Thymus (tissue), 11 donors: ENCODE measurements around the gene MINDY4B. TPM values are rescaled to one million over a fixed set of nuclear protein-coding genes. Genes with fewer than 3 reads are reported as not detected.

ENCODE experiments used
- DNase-seq, 9 donors: peaks; one replicate each; pipeline ENCODE4 v3.0.0-alpha.2; 2013; ENCODE audit warnings: low spot score in 9 of 9, low read depth in 6 of 9, missing footprints in 1 of 9
- H3K27ac ChIP-seq, 2 donors: one replicate each; pipeline ENCODE4 v1.5.1; 2013; ENCODE audit warnings: control low read depth in 1 of 2, low read depth in 1 of 2, low read length in 1 of 2, mild to moderate bottlenecking in 1 of 2, moderate library complexity in 1 of 2
- H3K27me3 ChIP-seq, 2 donors: one replicate each; pipeline ENCODE4 v1.5.1; 2013; ENCODE audit warnings: low read length in 1 of 2; ENCODE audit not compliant: control insufficient read depth in 2 of 2, insufficient read depth in 1 of 2
- H3K36me3 ChIP-seq, 2 donors: one replicate each; pipeline ENCODE4 v1.5.1; 2013; ENCODE audit warnings: low read length in 1 of 2, mild to moderate bottlenecking in 1 of 2, moderate library complexity in 1 of 2; ENCODE audit not compliant: control insufficient read depth in 2 of 2, insufficient read depth in 2 of 2
- H3K4me1 ChIP-seq, 2 donors: one replicate each; pipeline ENCODE4 v1.5.1; 2013; ENCODE audit warnings: low read length in 2 of 2; ENCODE audit not compliant: control insufficient read depth in 2 of 2, insufficient read depth in 2 of 2
- H3K4me3 ChIP-seq, 2 donors: one replicate each; pipeline ENCODE4 v1.5.1; 2013; ENCODE audit warnings: low read length in 2 of 2, control low read depth in 1 of 2, mild to moderate bottlenecking in 1 of 2
- H3K9me3 ChIP-seq, 2 donors: one replicate each; pipeline ENCODE4 v1.5.1; 2013; ENCODE audit warnings: low read length in 1 of 2, mild to moderate bottlenecking in 1 of 2; ENCODE audit not compliant: control insufficient read depth in 2 of 2, insufficient read depth in 1 of 2
- WGBS: extraction: QIAGEN DNeasy Blood & Tissue Kit; methylation state at CpG from one replicate; pipeline ENCODE4 v1.1.7; 2013; 5-methylcytosine and 5-hydroxymethylcytosine counted together
- polyA plus RNA-seq: library from polyadenylated mRNA; stranded (reverse); fragments of 200-250 nt; gene quantifications from one replicate; pipeline ENCODE4 v1.2.3, GENCODE V29; 2013
- total RNA-seq: library from RNA; stranded (reverse); fragments of 120-200 nt; gene quantifications from one replicate; pipeline ENCODE4 v1.2.4, GENCODE V29; 2013
- donor health status: healthy.

The MINDY4B gene
- total and polyA plus RNA-seq, 2 donors = 0.19 TPM; not detected in 1

GRCh38 chr3:150906461-150906860, 1.2 kb upstream of the MINDY4B start:
- 96% methylated on average over 1 of the region's 1 CpG for WGBS
- Histone ChIP-seq H3K27ac (no peak overlapping the region), H3K4me3 (no peak overlapping the region), H3K9me3 (no peaks in the 10 kb centered on the region), H3K4me1 (no peaks in the 10 kb centered on the region), H3K27me3 (no peaks in the 10 kb centered on the region), H3K36me3 (no peaks in the 10 kb centered on the region)
- no peak for DNase-seq

GRCh38 chr3:150905746-150906145, 507 bp upstream of the MINDY4B start:
- Histone ChIP-seq H3K4me1 (no peaks in the 10 kb centered on the region), H3K27me3 (no peaks in the 10 kb centered on the region), H3K27ac (no peak overlapping the region), H3K4me3 (no peak overlapping the region), H3K9me3 (no peaks in the 10 kb centered on the region), H3K36me3 (no peaks in the 10 kb centered on the region)
- no peak for DNase-seq
- WGBS = 95% methylated on average over 1 of the region's 1 CpG

- Histone ChIP-seq H3K36me3 (no peaks in the 10 kb centered on the region), H3K4me1 (no peaks in the 10 kb centered on the region), H3K27ac (no peak overlapping the region), H3K4me3 (no peak overlapping the region), H3K9me3 (no peaks in the 10 kb centered on the region), H3K27me3 (no peaks in the 10 kb centered on the region)
- 96% methylated on average over 2 of the region's 2 CpGs for WGBS
- DNase-seq = no peak
Observed at GRCh38 chr3:150902988-150903387, 2.3 kb downstream of the MINDY4B start.

GRCh38 chr3:150901793-150902192, 3.4 kb downstream of the MINDY4B start:
- Histone ChIP-seq H3K4me3 (no peak overlapping the region), H3K9me3 (no peaks in the 10 kb centered on the region), H3K27me3 (no peaks in the 10 kb centered on the region), H3K27ac (no peak overlapping the region), H3K36me3 (no peaks in the 10 kb centered on the region), H3K4me1 (no peaks in the 10 kb centered on the region)
- 97% methylated on average over 10 of the region's 10 CpGs for WGBS
- DNase-seq = no peak

GRCh38 chr3:150899141-150899540, 6.1 kb downstream of the MINDY4B start:
- H3K9me3 ChIP-seq = no peaks in the 10 kb centered on the region

GRCh38 chr3:150898046-150898754, 7.0 kb downstream of the MINDY4B start:
- Histone ChIP-seq H3K27me3 (no peaks in the 10 kb centered on the region), H3K9me3 (no peaks in the 10 kb centered on the region), H3K4me3 (no peak overlapping the region), H3K36me3 (no peaks in the 10 kb centered on the region), H3K4me1 (no peaks in the 10 kb centered on the region), H3K27ac (no peak overlapping the region)
- WGBS = 90% methylated on average over 3 of the region's 3 CpGs
- no peak for DNase-seq

More at GRCh38 chr3:150899141-150899540, 6.1 kb downstream of the MINDY4B start:
- Histone ChIP-seq H3K27ac (no peak overlapping the region), H3K27me3 (no peaks in the 10 kb centered on the region), H3K4me1 (no peaks in the 10 kb centered on the region), H3K36me3 (no peaks in the 10 kb centered on the region), H3K4me3 (no peak overlapping the region)
- DNase-seq = no peak
- whole genome bisulfite sequencing = 19% methylated on average over 2 of the region's 2 CpGs

GRCh38 chr3:150897592-150897991, 7.6 kb downstream of the MINDY4B start:
- no peak for DNase-seq
- no peak overlapping the region for H3K4me3 ChIP-seq
- 83% methylated on average over 3 of the region's 3 CpGs for whole genome bisulfite sequencing
- H3K4me1 ChIP-seq = no peaks in the 10 kb centered on the region
- no peaks in the 10 kb centered on the region for H3K27me3 ChIP-seq
- H3K9me3 ChIP-seq = no peaks in the 10 kb centered on the region
- H3K36me3 ChIP-seq = no peaks in the 10 kb centered on the region
- no peak overlapping the region for H3K27ac ChIP-seq

GRCh38 chr3:150890831-150891230, 14.4 kb downstream of the MINDY4B start:
- H3K36me3 ChIP-seq = no peaks in the 10 kb centered on the region
- H3K4me1 ChIP-seq = no peaks in the 10 kb centered on the region
- 97% methylated on average over 9 of the region's 9 CpGs for WGBS
- no peaks in the 10 kb centered on the region for H3K9me3 ChIP-seq
- H3K27ac ChIP-seq = no peak overlapping the region
- no peak overlapping the region for H3K4me3 ChIP-seq
- no peaks in the 10 kb centered on the region for H3K27me3 ChIP-seq
- DNase-seq = no peak

GRCh38 chr3:150890295-150890694, 14.9 kb downstream of the MINDY4B start:
- DNase-seq = no peak
- Histone ChIP-seq H3K36me3 (no peaks in the 10 kb centered on the region), H3K27ac (no peak overlapping the region), H3K9me3 (no peaks in the 10 kb centered on the region), H3K27me3 (no peaks in the 10 kb centered on the region), H3K4me3 (no peak overlapping the region), H3K4me1 (no peaks in the 10 kb centered on the region)
- 38% methylated on average over 3 of the region's 3 CpGs for WGBS
